ENCODE data around the gene GRIP2.
"Not testable (repeated sequence)": the region's sequence is repeated elsewhere in the genome, so short reads cannot be mapped to it uniquely, and the experiment has no call there.

GRIP2 gene

GRCh38 chr3:14520967-14521366, 19.2 kb downstream of the GRIP2 start:
- DNase-seq (ENCODE audit: low read depth, low spot score), result no peak

- DNase-seq (ENCODE audit: low read depth, low spot score), result no peak
Measured at GRCh38 chr3:14520149-14520548, 20.0 kb downstream of the GRIP2 start.

GRCh38 chr3:14519406-14519805, 20.7 kb downstream of the GRIP2 start:
- no peak for DNase-seq (ENCODE audit: low read depth, low spot score)

GRCh38 chr3:14518893-14519292, 21.2 kb downstream of the GRIP2 start:
- no peak for DNase-seq (ENCODE audit: low read depth, low spot score)

GRCh38 chr3:14518432-14518802, 21.7 kb downstream of the GRIP2 start:
- DNase-seq (ENCODE audit: low read depth, low spot score), result no peak

GRCh38 chr3:14517601-14518431, 22.3 kb downstream of the GRIP2 start:
- DNase-seq (ENCODE audit: low read depth, low spot score), result no peak

GRCh38 chr3:14516738-14517345, 23.3 kb downstream of the GRIP2 start:
- no peak for DNase-seq (ENCODE audit: low read depth, low spot score)

GRCh38 chr3:14515526-14515925, 24.6 kb downstream of the GRIP2 start:
- not testable (repeated sequence) for DNase-seq (ENCODE audit: low read depth, low spot score)

GRCh38 chr3:14514323-14514720, 25.8 kb downstream of the GRIP2 start:
- DNase-seq (ENCODE audit: low read depth, low spot score), result no peak

- DNase-seq (ENCODE audit: low read depth, low spot score), result no peak
Measured at GRCh38 chr3:14513566-14514322, 26.4 kb downstream of the GRIP2 start.

GRCh38 chr3:14512942-14513327, 27.2 kb downstream of the GRIP2 start:
- DNase-seq (ENCODE audit: low read depth, low spot score), result no peak

- no peak for DNase-seq (ENCODE audit: low read depth, low spot score)
Measured at GRCh38 chr3:14512281-14512941, 27.7 kb downstream of the GRIP2 start.

- DNase-seq (ENCODE audit: low read depth, low spot score), result no peak
Measured at GRCh38 chr3:14511623-14512280, 28.4 kb downstream of the GRIP2 start.

GRCh38 chr3:14510838-14511622, 29.1 kb downstream of the GRIP2 start:
- DNase-seq (ENCODE audit: low read depth, low spot score), result no peak

GRCh38 chr3:14509796-14510100, 30.4 kb downstream of the GRIP2 start:
- DNase-seq (ENCODE audit: low read depth, low spot score), result no peak

GRCh38 chr3:14508966-14509795, 31.0 kb downstream of the GRIP2 start:
- peak; percentile 68 for DNase-seq (ENCODE audit: low read depth, low spot score)

- no peak for DNase-seq (ENCODE audit: low read depth, low spot score)
Measured at GRCh38 chr3:14508505-14508819, 31.7 kb downstream of the GRIP2 start.

- DNase-seq (ENCODE audit: low read depth, low spot score), result no peak
Measured at GRCh38 chr3:14507757-14508504, 32.2 kb downstream of the GRIP2 start.

GRCh38 chr3:14507305-14507741, 32.8 kb downstream of the GRIP2 start:
- DNase-seq (ENCODE audit: low read depth, low spot score), result no peak

All from astrocyte of the hippocampus (primary cell).